Dedifferentiated amniotic fluid mesenchymal stem cell (primary cell): ENCODE results near the gene ZNF19.

ENCODE experiments used
- DNase-seq: peaks from one replicate; pipeline ENCODE4 v3.0.0-alpha.2; 2016; ENCODE audit errors: extremely low spot score

ZNF19 gene

GRCh38 chr16:71490361-71490760 lies 1.2 kb upstream of the ZNF19 start:
- no peak for DNase-seq

- peak; percentile 93 for DNase-seq
Observed at GRCh38 chr16:71484006-71484893, 4.9 kb downstream of the ZNF19 start.

GRCh38 chr16:71482569-71482968 lies 6.6 kb downstream of the ZNF19 start:
- no peak for DNase-seq

GRCh38 chr16:71480956-71481355 lies 8.2 kb downstream of the ZNF19 start:
- no peak for DNase-seq

GRCh38 chr16:71479420-71479819 lies 9.7 kb downstream of the ZNF19 start:
- DNase-seq: no peak

GRCh38 chr16:71476457-71477124 lies 12.5 kb downstream of the ZNF19 start:
- no peak for DNase-seq

- peak; percentile 66 for DNase-seq
Observed at GRCh38 chr16:71474864-71475263, 14.3 kb downstream of the ZNF19 start.

GRCh38 chr16:71473891-71474290 lies 15.2 kb downstream of the ZNF19 start:
- DNase-seq: no peak

- DNase-seq: no peak
Observed at GRCh38 chr16:71472931-71473330, 16.2 kb downstream of the ZNF19 start.

GRCh38 chr16:71472051-71472450 lies 17.1 kb downstream of the ZNF19 start:
- no peak for DNase-seq

GRCh38 chr16:71467810-71468209 lies 21.3 kb downstream of the ZNF19 start:
- DNase-seq: no peak

- DNase-seq: no peak
Observed at GRCh38 chr16:71464231-71464630, 24.9 kb downstream of the ZNF19 start.

GRCh38 chr16:71461686-71462648 lies 27.2 kb downstream of the ZNF19 start, which contains the start of gene ZNF23:
TSS of gene ZNF23 (minus strand) at chr16:71462247. CDS start at chr16:71456796, 5,451 bp downstream.
- DNase-seq: peak; percentile 69

- no peak for DNase-seq
Observed at GRCh38 chr16:71460941-71461340, 28.2 kb downstream of the ZNF19 start.

GRCh38 chr16:71460236-71460635 lies 28.9 kb downstream of the ZNF19 start:
- DNase-seq: peak; percentile 87

GRCh38 chr16:71459510-71459909 lies 29.6 kb downstream of the ZNF19 start:
- DNase-seq: no peak

GRCh38 chr16:71456801-71457200 lies 32.3 kb downstream of the ZNF19 start:
- no peak for DNase-seq

GRCh38 chr16:71453036-71453435 lies 36.1 kb downstream of the ZNF19 start:
- DNase-seq: no peak

GRCh38 chr16:71449020-71449419 lies 40.1 kb downstream of the ZNF19 start:
- DNase-seq: no peak

- no peak for DNase-seq
Observed at GRCh38 chr16:71448274-71448866, 40.8 kb downstream of the ZNF19 start.

- no peak for DNase-seq
Observed at GRCh38 chr16:71443714-71444113, 45.4 kb downstream of the ZNF19 start.
